CD4-positive, alpha-beta T cell treated with Interleukin-2 at 100 ng/mL for 4 hours (primary cell): ENCODE data around the gene SYNDIG1.

Experiments
- DNase-seq: peaks from one replicate; pipeline ENCODE4 v3.0.0-alpha.2; 2020; ENCODE audit warnings: low spot score

The SYNDIG1 gene

DNA sequence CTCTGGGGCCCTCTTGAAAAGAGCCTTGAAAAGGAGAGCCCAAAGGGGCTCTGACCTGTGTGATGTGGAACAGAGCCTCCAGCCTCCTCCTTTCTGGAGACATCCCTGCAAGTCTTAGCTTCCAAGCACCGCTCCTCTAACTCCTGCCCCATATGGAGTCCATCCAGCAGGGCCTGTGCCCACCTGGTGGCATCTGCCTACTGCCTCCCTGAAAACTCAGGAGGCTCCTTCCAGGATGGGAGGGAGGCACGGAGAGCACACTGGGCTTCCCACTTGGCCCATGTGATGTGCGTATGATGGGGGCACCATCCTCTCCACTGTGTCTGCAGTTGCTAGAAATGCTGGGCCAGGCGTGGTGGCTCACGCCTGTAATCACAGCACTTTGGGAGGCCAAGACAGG is 98.1 kb downstream of the SYNDIG1 start:
- no peak for DNase-seq

DNA sequence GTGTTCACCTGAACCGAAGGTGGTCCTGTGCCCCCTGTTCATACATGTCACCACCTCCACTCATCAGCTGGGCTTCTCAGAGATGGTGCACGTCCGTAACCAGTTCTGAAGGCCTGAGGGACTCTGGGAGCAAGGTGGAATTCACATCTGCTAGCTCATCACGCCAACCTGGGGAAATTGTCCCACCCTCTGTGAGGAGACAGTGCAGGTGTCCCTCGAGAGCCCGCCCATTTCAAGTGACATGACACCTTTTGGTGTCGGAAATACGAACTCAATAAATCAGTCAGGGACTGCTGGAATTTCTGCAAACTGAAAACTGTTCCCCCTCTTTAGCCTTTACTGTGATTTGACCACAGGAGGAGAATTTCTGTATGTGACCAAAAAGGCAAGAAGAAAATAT is 99.4 kb downstream of the SYNDIG1 start:
- no peak for DNase-seq

DNA sequence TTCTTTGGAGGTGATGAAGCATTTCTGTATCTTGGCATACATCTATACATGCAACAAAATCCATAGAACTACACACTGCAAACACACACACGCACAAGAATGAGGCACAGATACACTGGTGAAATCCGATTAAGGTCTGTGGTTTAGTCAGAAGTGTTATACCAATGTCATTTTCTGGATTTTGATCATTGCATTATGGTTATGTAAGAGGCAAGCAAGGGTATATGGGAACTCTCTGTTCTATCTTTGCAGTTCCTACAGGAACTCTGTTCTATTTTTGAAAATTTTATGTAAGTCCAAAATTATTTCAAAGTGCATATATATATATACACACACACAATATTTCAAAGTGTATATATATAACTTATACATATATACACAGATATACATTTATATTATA is 101.7 kb downstream of the SYNDIG1 start:
- DNase-seq, result no peak

DNA sequence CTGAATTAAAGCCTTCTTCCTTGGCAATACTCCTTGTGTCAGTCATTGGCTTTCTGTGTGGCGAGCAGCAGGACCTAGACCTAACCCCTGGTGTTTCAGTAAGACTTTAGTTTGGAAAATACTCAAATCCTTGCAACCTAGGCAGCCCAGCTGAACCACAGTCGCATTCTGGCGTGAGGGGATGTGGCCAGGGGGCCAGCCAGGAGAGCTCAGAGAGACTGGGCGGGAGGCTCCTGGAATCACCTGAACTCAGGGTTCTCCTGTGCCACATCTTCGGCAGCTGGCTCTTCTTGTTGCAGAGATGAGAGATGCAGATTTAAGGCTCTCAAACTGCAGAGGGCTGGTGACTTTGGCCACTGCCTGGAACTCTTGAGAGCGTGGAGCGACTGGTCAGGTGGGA is 102.7 kb downstream of the SYNDIG1 start:
- DNase-seq, result no peak

DNA sequence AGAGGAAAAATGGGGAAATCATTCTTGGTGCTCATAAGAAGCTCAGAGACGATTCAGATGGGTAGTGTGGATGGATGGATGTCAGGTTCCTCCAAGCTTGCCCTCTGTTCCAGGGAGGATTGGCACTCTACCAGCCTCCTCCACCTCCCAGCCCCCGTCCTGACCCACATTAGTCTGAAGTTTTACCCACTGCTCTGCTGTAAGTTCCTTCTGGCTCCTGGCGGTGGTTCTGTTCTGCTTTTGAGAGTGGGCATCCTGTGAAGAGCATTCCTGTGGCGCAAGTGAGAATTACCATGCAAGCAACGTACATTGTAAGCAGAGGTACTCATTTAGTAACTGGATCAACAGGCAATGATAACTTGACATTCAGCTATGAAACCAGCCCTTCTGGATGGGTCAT is 103.4 kb downstream of the SYNDIG1 start:
- no peak for DNase-seq

DNA sequence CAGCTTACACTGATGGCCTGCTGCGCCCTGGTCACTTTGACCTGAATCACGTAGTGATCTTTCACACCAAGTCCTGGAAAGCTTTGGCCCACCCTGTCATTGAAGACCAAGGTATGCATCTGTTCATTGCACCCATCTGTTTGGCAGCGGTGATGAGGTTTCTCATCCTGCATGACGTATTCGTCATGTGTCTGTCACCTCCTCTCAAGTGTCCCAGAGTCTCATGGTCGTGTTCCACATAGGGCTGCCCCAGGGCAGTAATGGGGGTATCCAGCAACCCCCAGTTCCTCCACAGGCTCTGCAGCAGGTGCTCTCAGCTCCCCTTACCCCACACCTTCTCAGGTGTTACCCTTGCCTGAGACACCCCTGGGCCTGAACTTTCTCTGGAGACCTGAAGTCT is 104.1 kb downstream of the SYNDIG1 start:
- no peak for DNase-seq

DNA sequence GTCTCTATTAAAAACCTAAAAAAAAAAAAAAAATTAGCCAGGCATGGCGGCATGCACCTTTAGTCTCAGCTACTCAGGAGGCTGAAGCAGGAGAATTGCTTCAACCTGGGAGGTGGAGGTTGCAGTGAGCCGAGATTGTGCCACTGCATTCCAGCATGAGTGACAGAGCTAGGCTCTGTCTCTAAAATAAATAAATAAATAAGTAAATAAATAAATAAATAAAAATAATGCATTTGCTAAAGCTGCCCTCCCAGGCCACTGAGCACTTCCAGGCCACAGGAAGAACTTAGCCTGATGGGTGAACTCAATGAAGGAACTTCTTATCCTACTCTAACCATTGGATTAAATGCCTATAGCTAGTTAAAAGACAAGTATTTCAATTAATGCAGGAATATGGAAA is 104.9 kb downstream of the SYNDIG1 start:
- no peak for DNase-seq

DNA sequence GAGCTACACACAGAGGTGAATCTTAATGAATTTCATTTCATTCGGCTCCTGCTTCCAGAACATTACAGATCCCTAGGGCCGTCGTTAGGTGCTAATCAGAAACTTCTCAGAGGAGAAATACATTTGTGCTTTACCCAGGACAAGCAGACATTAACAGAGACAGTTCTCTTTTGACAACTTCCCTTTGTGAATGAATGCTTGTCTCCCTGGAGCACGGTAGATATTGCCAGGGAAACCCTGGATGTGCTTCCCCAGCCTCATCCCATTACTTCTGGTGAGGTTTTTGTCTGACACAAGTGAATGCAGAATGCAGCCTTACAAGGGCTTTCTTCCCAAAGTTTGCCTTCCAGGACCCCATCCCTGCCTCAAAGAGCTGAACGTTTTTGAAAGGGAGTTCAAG is 105.4 kb downstream of the SYNDIG1 start:
- DNase-seq, result no peak

DNA sequence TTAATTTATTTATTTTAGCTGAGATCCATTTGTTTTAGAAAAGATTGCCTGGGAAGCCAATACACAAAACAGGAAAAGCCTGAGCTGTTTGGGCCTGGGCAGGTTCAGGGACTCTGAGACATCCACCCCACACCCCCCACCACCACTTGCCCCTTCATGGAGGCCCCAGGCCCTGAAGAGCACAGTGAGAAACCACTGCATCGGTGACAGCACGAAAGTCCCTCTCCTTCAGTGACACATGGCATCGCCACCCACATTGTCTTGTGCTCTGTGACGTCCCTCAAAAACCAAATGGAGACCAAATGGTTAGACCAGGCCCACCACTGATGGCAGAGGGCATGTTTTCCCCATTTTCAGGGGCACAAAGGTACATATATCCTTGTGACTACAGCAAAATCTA is 106.4 kb downstream of the SYNDIG1 start:
- DNase-seq, result no peak

DNA sequence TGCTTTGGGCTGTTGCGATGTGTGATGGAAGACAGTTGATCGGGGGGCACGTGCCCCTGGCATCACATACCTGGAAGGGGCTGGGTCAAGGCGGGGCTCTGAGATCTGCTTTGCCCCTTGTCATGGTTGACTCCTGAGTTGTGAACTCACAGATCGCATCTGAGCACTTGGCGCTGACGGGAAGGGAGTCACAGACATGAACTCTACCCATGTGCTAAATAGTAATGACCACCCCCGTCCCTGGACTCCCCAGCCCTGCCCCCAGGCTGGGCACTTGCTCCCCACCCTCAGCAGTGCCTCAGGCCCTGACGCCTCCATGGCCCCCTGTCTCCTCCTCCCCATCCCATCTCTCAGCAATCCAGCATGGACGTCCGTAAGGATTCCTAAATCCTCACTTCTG is 107.0 kb downstream of the SYNDIG1 start:
- no peak for DNase-seq

DNA sequence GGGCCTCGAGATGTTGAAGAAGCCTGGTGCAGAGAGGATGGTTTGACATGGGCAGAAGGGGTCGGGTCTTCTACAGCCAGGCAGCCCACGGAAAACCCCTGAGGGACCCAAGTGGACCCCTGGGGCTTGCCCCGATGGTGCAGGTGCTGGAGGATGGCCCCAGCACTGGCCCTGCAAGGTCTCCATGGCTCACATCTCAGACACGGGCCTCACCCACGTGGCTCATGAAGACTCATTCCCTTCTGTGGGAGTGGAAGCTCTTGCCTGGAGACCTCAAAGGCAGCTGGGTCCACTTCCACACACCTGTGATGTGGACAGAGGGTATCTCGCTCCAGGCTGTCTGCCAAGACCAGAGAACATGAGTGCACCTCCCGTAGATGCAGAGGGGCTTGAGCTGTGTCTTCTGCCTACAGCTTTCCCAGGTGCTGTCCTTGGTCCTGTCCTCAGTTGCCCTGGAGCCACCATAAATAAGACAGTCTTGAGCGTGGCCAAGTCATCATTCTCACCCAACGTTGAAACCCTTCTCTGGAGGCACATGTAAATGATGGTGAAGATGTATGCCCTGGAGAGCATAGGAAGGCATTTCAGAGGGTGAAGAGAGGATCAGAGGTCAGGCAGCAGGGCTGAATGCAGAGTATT is 108.0 kb downstream of the SYNDIG1 start:
- no peak for DNase-seq

DNA sequence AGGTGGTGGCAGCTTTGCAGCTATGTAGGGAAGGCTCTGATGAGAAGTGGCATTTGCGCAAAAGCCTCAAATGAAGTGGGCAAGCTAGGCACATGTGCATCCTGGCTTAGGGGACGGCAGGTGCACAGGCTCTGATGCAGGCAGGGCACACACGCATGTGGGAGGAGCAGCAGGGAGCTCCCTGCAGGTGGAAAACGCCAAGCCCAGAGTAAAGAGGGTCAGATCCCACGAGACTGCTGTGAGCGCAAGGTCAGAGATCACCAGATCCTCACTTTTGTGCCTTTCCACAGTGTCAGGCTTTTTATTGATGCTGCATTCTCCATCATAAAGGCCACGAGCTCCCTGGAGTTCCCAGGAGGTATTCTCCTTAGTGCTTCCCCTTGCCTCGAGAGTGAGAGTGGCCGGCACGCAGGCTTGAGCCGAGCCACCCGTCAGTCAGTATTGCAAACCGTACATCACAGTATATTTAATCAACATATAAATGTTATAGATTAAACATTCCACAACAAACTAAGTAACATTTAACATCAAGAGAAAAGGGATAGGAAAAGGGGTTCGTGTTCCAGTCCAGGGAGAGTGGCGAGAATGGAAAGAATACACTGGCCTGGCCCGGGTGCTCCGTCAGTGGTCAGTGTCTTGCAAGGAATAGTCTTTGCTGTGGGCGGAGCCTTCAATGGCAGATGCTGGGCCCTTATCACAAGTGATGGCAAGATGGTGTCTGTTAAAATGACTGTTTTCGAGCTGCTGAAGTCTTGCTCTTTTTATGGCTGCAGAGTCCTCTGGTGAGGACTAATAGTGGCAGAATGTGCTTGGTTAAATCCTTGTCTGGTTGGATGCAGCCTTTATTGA is 109.4 kb downstream of the SYNDIG1 start:
- no peak for DNase-seq

DNA sequence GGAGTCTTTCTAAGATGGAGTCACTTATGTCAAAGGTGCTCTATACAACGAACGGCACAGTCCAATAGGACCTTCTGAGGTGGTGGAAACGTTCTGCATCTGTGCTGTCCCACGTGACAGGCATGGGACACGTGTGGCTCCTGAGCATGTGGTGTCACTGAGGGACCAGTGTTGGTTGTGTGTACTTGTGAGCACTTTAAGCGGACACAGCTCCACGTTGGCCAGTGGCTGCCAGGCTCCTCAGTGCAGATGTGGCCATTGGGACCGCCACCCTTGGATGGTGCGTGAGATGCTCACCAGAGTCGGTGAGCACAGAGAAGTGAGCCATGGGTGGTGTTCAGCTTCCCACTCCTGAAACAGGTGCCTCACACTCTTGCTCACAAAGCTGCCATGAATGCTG is 110.0 kb downstream of the SYNDIG1 start:
- DNase-seq, result no peak

DNA sequence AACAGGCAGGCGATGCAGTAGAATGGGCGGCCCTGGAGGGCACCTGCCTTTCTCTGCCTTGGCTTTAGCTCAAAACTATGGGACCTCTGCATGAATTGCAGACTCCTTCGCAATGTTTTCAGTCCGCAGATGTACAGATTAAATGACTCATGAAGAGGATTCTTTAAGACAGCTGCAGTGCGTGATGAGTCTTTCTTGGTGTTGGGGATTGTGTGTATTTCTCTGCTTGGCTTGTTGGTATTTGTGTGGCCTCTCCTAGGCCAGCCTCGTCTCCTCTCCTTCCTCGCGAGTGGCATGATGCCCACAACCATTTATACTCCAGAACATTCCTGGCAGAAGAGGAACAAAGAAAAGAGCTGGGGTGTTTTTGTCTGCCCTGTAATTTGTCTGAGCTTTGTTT is 110.6 kb downstream of the SYNDIG1 start:
- DNase-seq, result no peak

DNA sequence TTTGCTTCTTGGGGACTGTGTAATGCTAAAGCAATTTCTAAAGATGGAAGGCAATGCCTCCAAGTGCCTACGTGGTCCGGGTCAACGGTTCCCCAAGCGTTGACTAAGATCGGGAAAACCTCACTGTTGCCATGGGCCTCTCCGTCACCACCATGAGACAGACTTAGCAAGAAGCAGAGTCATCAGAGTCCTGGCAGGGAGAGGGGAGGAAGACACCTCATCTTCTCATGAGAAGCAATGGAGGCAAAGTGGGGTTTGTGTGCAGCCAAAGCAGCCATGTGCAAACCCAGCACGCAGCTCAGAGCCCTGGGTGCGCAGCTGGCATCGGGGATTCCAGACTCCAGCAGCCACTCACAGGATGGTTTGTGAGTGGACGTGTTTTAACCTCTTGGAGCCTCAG is 111.4 kb downstream of the SYNDIG1 start:
- no peak for DNase-seq

DNA sequence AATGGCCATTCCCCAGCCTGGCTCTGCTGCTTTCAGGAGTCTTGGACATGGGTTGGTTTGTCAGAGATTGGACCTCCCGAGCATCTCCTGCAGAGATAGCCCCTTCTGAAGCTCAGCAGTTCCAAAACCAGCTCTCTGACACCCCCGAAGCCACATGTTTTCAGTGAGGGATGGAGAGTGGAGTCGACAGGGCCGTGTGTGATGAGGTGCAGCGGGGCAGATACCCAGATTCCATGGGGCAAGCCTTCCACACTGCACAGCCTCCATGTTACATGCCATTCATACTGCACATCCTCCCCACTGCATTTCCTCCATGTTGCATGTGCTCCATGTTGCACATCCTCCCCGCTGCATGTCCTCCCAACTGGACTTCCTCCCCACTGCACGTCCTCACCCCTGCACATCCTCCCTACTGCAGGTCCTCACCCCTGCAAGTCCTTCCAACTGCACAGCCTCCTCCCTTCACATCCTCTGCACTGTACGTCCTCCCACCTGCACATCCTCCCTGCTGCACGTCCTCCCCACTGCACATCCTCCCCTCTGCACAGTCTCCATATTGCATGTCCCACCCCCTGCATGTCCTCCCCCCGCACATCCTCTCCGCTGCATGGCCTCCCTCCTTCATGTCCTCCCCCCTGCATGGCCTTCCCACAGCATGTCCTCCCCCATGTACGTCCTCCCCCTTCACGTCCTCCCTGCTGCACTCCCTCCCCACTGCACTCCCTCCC is 112.2 kb downstream of the SYNDIG1 start:
- no peak for DNase-seq

DNA sequence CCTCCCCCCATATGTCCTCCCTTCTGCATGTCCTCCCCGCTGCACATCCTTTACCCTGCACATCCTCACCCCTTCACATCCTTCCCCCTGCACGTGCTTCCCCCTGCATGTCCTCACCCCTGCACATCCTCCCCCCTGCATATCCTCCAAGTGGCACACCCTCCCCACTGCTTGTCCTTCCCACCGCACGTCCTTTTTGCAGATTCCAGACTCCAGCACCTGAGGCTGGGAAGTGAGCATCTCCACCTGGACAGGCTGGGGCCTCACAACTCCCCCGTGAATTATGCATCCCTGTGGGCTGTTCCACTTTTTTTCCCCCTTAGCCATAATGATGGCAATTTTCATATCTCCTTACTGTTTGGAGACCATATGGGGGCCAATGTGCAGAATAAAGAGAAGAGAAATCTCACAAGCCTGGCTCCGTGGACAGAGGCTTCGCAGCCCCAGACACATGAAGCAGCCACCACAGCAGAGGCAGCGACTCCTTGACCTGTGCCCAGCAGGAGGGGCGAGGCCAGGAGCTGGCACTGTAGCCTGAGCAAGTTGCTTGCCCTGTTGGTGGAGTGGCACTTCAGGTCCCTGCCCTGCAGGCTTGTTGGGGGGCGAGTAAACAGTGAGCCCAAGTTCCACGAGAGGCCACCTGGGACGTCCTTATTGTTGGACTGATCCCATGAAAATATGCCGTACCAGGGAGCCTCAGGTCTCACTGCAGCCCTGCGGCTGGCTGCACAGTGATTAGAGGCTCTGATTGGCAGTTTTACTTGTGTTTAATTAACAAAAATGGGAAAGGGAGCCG is 113.1 kb downstream of the SYNDIG1 start:
- no peak for DNase-seq

DNA sequence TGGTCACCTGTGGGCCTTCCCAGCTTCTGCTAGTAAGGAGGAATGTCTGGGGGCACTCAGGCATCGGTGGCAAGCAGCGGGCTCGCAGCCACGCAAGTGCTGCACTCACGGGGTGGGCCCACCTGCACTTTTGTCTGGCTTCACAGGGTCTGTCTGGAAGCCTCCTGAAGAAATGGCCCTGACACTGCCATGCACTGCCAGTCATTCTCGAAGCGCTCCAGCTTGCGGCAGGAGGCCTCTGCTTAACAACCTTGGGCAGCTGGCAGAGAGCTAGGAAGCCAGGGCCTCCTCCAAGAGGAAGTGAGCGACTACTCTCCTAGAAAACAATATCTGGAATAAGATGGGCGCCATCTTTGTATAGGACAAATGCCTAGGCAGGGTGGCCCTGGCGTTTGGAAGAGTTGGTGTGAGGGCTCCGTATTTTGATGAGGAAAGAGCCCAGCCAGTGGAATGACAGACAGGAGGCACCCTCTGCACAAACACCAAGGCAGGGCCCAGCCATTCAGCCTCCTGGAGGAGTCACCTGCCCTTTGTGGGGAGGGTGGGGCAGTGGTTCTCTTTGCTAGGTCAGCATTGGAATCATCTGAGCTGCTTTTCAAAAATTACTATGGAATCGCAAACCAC is 113.9 kb downstream of the SYNDIG1 start:
- DNase-seq, result no peak

DNA sequence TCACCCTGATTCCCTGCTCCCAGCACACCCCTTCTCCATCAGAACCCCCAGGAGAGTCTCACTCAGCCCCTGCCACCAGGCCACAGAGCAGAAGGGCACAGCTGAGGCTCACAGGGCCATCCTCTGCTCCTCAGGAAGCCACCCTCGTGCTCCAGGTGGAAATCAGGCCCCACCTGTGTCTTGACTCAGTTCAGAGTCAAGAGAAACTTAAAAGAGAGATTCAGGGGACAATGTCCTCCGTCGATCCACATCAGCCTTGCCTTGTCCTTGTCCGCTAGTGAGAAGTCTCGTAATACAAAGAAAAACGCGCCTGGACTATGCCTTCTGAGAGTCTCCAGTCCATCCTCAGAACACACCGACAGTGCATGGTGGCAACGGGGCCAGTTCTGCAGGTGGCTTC is 114.6 kb downstream of the SYNDIG1 start:
- no peak for DNase-seq

DNA sequence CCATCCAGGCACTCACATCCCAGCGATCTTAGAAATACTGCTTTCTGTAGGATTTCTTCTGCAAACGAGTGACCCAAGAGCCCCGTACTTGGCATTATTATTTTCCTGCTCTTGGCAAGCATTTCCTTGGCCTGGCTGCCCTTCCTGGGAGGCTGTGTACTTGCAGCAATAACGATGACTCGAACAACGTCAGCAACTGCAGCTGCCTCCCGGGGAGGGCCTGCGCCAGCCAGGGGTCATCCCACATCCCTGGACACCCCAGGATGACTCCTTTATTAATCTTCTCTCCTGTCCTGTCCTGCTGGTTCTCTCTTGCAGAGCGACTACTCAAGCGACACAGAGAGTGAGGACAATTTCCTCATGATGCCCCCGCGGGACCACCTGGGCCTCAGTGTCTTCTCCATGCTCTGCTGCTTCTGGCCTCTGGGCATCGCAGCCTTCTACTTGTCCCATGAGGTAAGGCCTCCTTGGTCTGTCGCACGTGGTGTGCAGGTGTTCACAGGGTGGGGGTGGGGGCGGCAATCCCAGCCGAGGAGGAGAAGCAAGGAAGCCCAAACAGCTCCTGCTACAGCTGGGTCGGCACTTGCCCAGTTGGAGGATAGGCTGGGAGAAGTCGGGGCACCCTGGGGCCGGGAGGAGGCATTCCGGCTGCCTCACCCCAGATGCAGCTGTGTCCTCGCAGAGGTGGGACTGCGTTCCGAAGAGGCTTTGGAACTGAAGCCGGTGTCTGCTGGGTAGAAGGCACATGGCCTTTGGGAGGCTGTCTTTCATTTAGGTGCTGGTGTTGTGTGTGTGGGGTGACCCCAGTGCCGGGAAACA is 115.3 kb downstream of the SYNDIG1 start:
- DNase-seq, result no peak
